HTERT RPE-1 (cell line): ENCODE results near the gene TPCN2.

Experiments used
- in situ Hi-C: fragments of 300-500 bp; cut with MboI; formaldehyde crosslinking; loops from 4 replicates; pipeline ENCODE4 v1.14.3; 2020; ENCODE audit warnings: low sequenced_read_pairs

TPCN2 gene

DNA sequence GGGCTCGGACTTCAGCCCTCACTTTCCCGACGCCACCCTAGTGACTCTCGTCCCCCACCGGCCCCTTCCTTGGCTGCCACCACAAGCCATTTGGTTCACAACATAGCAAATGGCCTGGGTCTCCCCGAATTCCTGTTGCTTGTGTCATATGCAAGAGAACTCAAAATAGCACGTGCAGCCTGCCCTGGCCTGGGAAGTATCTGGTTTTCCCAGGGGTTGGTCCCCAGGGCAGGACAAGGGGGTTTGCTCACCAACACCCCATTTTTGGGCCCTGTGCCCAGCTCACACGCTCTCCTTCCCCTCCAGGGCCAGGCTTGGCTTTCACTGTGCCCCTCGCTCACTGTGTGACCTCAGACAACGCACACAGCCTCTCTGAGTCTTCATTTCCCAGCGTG, 12.8 kb upstream of the TPCN2 start:
- in situ Hi-C loops: no loop called here

DNA sequence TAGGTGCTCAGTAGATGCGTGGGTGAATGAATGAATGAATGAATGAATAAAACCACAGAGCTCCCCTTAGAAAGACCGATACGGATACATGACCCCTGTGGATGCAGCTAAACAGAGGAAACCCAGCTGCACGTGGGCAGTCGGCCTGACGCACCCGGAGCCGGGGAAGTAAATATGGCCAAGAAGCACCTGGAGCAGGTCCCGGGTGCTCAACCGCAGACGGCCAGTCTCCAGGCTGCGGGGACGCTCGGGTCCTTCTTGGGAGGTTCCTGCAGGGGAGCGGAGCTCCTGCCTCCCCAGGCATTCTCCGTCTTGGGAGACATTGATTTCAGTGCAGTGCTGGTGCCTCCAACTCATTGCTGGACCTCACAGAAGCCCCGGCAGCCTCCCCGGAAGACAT, 11.7 kb upstream of the TPCN2 start:
- in situ Hi-C loops: no loop called here

DNA sequence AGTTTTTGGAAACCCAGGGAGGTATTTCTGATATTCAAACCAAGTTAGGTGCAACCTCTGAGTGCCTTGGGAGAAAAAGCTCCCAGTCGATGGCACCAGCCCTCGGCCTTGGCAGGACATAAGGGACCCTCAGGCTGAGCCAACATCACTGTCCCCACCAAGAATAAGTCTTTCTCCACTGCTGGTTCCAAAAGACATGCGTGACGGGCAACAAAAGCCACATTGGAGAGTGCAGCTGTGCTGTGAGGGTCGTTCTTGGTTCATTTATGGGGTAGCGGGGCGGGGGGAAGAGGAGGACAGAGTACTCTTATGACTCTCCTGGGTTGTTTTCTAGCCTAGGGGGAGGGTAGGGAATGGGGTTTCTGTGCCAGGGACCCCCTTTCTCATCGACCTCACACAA, 11.2 kb upstream of the TPCN2 start:
- in situ Hi-C loops: no loop called here

DNA sequence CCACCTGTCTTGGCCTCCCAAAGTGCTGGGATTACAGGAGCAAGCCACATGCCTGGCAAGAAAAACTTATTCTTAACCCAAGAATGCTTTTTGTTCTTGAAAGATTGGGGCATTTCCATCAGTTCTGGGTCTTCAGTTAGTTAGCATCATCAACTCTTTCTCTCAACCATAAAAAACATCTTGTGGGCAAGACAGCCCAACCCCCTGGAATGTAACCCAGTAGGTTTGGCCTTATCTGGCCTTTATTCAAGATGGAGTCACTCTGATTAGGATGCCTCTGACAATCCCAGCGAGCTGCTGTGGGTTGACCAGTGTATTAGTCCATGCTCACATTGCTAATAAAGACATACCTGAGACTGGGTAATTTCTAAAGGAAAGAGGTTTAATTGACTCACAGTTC, 9.2 kb upstream of the TPCN2 start:
- in situ Hi-C loops: no loop called here

DNA sequence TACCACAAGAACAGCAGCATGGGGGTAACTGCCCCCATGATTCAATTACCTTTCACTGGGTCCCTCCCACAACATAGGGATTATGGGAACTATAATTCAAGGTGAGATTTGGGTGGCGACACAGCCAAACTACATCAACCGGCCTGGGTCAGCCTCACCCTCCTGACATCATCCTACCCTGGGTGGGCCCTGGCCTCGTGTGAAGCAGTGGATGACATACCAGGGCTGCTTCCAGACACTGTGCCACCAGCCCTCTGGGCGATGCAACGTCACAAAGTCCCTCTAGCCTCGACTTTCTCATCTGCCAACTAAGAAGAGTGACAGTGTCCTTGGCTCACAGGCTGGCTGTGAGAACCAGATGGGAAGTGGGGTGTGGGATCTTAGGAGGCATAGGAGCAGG, 8.7 kb upstream of the TPCN2 start:
- in situ Hi-C loops: no loop called here

DNA sequence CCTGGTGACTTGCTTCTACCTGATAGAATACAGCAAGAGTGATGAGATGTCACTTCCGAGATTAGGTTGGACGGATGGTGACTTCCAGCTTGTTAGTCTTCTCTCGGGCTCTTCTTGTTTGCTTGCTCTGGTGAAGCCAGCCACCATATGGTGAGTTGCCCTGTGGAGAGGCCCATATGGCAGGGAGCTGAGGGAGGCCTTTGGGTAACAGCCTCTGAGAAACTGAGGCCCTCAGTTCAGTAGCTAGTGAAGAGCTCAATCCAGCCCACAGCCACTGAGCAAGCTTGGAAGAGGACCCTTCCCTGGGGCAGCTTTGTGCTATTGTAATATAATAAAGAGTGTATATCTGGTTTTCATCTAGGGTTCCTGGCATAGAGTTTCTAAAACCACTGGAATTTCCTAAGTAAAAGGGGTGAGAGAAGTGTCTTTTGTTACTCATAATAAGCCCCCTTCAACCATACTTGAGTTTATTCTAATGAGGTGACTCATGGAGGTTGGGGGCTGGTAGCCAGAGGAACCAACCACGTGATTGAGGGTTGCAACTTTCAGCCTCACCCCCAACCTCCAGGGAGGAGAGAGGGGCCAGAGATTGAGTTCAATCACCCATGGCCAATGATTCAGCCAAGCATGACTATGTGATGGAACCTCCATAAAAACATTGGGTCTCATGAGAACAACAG, 8.0 kb upstream of the TPCN2 start:
- in situ Hi-C loops: no loop called here

DNA sequence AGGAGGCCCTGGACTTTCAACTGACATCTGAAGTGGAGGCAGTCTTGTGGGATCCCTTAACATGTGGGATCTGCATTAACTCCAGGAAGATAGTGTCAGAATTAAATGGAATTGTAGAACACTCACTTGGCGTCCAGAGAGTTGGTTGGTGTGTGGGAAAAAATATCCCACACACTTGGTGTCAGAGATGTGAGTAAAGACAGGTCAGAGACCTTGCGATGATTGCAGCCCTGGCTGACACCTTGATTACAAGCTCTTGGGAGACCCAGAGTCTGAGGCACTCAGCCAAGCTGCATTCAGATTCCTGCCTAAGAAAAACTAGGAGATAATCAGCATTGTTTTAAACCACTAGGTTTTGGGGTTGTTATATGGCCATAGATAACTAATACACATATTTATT, 7.2 kb upstream of the TPCN2 start:
- in situ Hi-C loops: no loop called here

DNA sequence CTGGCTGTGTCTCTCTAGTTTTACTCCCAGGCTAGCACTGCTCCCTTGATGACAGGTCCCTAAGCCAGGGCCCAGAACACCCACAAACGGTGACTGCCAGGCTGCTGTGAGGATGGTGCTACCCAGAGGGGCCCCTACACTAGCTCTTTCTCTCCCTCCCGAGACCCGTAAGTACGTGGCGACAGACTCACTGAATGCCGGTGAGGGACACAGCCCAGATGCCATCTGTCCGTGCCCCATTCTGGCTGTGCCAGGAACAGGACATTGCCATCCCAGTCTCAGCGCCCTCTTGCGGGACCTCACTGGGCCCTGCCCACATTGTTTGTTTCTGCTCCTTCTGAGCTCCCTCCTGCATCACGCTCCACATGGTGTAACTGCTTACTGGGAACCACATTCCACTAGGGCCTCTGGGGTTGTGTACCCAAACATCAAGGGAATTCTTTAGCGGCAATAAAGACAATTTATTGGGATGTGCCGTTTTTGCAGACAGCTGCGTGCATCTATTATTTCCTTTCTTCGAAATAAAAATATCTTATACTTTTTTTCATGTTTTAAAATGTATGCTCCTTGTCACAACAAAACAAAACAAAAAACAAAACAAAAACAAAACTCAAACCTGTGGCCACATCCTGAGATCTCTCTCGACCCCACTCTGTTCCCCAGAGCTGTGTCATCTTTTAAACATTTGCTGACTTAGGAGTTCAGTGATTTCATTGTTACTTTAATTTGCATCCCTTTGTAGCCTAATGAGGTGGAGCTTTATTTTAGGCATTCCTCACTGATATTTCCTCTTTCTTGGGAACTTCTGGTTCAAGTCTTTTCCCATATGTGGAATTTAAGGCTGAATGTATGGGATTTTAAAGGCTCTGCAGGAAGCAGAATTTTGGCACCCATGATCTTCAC, 4.4 kb upstream of the TPCN2 start:
- in situ Hi-C loops: no loop called here

DNA sequence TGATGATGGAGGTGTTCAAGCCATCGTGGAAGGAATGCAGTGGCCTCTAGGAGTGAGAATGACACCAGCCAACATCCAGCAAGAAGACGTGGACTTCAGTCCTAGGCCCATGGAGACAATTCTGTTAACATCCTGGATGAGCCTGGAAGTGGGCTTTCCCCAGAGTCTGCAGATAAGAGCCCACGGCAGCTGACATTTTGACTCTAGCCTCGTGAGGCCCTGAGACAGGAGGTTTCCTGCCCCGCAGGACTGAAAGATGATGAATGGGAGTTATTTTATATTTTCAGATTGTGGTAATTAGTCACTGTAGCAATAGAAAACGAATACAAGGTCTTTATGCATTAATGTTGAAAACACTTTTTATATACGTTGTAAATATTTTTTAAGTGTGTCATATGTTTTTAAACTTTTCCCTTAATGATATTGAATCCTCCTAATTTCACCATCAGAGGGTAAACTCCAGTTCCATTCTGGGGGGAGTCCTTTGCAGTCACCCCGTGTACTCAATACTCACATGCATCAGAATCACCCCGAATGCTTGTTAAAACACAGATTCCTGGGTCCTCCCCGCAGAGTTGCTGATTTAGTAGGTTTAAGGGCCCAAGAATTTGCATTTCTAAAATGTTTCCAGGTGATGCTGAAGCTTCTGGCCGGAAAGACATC, 570 bp upstream of the TPCN2 start:
- in situ Hi-C loops: no loop called here

DNA sequence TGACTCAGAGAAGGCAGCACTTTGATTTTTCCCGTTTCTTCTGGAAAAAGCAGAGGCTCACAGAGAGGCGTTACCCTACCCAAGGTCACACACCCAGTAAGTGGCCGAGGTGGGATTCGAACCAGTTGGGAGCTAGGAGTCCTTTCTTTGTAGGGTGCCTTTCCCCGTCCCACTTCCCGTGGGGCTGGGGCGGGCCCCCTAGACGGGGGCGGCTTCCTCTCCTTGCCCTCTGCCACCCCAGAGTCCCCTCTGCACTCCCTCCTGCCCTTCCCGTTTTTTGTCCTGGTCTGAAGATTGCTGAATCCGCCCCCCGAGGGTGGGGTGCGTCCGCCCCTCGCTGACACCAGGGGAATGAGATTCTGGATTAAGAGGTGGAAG, 747 bp downstream of the TPCN2 start:
- in situ Hi-C loops: no loop called here

DNA sequence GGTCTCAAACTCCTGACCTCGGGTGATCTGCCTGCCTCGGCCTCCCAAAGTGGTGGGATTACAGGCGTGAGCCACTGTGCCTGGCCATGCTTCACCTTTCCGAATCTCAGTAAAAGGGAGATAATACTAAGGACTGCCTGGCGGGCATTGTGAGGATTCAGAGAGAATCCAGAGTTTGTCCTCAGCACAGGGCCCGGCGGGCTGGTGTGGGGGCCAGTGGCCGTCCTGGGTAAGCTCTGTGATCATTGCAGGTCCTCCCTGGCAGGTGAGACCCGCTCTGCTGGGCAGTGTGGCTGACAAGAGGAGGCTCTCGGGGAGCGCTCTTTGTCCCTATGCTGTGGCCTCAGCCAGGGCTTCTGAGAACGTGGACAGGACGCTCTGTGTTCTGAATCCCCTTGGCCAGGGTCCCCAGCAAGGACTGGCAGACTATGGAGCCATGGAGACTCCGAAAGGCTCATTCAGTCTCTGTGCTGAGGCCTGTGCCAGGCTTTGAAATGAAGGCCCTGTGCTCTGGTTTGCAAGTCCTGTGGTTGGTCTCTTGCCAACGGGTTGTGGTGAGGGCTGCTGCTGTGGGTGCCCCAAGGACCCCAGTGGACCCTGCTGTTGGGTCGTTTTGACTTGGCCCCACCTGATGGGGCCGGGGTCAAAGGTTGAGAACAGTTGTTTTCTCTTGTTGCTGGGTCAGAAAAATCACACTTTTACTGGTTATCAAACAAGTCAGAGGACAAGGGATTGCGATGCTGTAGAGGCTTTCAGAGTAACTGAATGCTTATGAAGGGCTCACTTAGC, 2.1 kb downstream of the TPCN2 start:
- in situ Hi-C loops: no loop called here

DNA sequence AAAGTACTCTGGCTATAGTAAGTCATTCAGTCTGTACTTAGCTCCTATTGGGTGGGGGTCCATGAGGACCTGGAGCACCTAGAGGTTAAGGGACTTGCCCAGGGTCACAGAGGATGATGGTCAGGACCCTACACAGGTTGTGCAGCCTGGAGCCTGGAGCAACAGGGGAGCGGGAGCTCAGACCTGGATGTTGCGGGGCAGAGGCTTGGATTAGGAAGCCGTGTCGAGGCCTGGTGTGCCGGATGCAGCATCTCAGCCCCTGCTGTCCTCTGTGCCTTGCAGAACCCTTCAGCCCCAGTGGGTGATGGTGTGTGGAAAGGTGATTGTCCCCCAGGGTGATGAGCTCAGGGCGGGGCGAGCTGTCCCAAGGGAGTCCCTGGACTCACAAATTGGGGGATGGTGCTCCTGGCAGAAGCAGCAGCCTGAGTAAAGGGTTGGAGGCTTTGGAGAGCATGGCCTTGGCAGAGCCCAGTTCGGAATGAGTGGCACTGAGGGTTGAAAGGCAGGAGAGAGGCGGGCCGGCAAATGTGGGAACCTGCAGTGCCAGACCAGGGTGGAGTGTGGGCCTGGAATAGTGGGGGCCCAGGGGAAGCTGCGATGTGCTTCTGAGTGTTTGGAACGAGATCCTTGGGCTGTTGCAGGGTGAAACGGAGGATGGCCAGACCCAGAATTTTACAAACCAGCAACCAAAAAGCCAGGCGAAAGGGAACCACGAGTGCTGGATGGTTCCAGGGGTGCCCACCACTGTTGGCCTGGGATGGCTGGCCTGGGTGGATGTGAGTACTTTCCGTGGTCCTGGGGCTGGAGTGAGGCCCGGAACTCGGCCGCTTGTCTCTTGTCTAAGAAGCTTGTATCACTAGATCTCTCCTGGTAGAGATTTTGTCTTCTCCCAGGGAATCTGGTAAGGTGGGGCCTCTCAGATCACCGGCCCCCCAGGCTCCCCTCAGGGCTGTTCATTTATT, 2.9 kb downstream of the TPCN2 start:
- in situ Hi-C loops: no loop called here

DNA sequence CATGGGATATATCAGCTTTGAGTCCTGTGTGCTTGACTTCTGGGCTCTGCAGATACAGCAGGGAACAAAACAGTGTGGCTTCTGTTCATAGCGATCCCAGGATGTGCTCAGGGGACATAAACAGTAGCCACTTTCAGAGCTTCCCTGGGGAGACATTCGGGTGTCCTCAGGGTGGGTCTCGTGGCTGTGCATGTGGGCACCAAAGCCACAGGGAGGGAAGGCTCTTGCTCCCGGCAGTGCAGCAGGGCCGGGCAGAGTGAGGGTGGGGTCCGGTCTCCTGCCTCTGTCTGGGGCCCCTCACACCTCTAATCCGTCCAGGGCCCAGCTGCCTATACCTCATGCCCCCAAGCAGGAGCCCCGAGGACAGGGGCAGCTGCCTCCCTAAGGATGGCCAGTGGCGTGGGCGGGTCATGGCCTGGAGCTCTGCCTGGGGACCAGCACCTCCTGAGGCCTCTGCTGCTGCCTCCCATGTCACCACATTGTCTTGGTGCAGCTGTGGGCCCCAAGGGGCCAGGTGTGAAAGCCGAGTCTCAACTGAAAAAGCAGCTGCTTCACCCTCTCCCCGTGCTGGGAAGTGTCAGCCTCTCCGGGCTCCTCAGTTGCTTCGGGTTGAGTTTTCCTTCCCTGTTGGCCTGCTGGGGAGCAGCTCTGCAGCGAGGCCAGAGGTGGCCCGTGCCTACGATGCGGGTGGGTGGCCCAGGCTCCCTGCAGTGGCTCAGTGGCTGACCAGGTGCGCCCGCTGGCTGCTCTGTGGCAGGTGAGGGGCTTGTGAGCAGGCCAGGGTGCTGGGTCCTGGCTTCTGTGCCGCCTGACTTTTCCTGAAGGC, 3.8 kb downstream of the TPCN2 start:
- in situ Hi-C loops: no loop called here

DNA sequence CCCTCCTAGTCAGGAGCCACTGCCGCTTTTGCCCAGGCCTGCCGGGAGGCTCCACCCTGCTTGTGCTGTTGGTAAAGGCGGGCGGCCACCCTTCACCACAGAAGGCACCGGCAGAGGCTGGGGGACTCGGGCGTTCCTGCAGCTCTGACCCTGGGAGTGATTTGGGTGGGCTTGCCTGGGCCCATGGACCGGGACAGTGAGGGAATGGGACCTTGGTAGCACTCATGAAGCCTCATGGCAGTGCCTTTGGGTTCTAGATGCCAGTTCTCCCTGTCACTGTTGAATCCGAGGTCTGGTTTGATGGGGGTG, 4.4 kb downstream of the TPCN2 start:
- in situ Hi-C loops: no loop called here

DNA sequence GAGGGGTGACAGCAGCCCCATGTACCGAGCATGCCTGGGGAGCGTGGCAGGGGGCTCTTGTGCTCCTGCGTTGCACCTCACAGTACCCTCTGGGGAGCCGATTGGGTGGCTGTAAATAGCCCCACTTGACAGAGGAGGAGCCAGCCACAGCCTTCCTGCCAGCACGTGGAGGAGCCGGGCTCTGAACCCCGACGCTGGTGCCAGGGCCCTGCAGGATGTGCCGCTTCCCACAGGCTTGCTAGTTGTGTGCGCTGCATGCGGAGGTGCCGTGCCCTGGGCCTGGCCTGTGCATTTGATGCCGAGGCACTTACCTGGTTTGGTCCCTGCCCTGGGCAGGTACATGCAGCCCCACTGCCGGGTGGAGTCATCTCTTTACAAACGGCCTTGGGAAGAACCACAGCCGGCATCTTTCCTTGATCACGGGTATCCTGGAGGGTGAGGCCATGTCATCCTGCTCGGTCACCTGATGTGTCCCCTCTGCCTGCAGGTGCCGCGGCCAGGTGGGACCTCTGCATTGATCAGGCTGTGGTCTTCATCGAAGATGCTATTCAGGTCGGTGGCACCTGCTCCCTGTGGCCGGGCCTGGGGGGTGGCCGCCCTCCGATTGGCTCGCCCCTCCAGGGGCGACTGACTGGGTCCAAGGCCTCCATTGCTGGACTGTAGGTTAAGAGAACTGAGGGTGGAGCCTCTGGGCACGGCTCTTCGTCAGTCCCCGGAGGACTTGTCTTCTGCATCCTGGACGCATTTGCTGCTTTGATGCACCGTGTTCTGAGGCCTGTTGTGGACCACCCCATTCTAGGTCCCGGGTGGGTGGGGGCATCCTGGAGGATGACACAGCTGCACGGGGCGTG, 5.0 kb downstream of the TPCN2 start:
- in situ Hi-C loops: no loop called here

DNA sequence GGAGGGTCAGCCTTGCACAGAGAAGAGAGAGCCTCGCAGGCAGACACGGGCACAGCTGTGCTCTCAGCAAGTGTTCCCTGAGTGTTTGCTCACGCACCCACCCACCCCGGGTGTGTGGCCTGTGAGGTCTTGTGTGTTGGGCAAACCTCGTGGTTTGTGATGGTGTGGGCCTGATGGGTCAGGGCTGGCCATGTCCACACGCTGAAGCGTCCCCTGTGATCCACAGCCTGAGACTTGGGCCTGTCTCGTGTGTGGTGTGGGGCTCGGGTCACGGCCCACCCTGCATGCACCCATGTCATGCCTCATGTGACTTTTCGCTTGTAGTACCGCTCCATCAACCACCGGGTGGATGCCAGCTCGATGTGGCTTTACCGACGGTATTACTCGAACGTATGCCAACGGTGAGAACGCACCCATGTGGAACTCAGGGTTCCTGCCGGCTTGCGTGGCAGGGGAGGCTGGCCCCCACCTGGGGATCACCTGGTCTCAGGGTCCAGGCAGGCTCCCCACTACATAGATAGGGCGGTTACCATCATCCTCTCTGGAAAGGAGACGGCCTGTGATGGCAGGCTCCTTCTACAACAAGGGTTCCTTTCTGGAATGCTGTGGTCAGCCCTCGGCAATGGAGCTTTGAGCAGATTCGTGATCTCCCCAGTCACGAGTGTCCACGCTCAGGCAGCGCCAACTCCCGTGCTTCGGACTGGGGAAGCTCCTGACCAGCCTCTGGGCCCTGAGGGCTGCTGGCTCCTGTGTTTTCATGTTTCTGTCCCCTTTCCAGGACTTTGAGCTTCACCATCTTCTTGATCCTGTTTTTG, 5.9 kb downstream of the TPCN2 start:
- in situ Hi-C loops: no loop called here

DNA sequence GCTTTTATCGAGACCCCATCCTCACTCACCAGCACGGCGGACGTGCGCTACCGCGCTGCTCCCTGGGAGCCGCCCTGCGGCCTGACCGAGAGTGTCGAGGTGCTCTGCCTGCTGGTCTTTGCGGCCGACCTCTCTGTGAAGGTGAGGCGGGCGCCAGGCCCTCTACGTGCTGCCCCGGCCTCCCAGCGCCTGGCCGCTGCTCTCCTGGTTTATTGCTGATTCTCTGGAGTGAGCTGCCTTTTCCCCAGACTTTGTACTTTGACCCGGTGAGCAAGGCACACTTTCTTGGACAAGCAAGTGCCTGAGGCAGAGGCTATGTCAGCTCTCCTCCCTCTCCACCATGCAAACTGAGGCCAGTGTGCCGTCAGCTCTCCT, 6.5 kb downstream of the TPCN2 start:
- in situ Hi-C loops: no loop called here
